PC-3 (cell line): Measurements from ENCODE around the gene TUBB1.

Experiments
- EZH2 ChIP-seq: fragments of 300-600 bp; sonication (generic); IDR thresholded peaks from one replicate; pipeline ENCODE4 v1.6.1; 2017; ENCODE audit warnings: antibody characterized with exemption, mild to moderate bottlenecking, low read length; ENCODE audit not compliant: unreplicated experiment
- EZH2phosphoT487 ChIP-seq: fragments of 300-600 bp; sonication (generic); IDR thresholded peaks from 2 replicates; pipeline ENCODE4 v1.6.1; 2018; ENCODE audit warnings: mild to moderate bottlenecking, antibody characterized with exemption, low read length, borderline replicate concordance
- TF ChIP-seq, protein P1 (sequence below): fragments of 300-600 bp; sonication (generic); conservative IDR thresholded peaks from 2 replicates; pipeline ENCODE4 v1.5.1; 2017; ENCODE audit warnings: antibody characterized with exemption, low read depth, mild to moderate bottlenecking, low read length

DNA sequence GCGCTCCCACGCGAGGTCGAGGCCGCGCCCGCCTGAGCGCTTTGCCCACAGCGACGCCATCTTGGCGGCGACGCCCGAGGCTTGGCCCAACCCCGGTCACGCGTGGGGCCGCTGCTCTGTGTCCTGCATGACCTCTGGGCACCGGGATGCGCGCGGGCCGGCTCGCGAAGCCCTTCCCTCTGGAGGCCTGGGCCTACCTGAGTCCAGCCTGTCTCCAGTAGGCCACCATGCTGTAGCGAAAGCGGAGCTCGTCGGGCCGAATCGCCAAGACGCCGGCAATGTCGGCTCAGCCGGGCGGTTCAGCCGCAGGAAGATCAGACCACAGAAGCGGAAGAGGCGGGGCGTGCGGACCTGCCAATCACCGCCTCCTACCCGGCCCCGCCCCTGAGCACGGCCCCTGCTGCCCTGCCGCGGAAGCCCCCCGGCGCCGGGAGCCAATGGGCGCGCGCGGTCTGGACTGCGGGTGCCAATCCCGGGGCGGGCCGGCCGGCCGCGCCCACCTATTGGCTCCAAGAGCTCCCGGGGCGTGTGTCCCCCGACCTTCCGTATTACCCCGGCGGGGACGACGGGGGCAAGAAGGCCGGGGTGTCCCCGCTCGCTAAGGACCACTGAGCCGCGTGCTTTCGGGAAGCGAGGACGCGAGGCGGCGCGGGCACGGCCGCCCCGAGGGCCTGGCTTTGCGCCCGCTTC is 12.9 kb downstream of the TUBB1 start, which contains the start of gene ATP5F1E:
- TF ChIP-seq, protein P1, sequence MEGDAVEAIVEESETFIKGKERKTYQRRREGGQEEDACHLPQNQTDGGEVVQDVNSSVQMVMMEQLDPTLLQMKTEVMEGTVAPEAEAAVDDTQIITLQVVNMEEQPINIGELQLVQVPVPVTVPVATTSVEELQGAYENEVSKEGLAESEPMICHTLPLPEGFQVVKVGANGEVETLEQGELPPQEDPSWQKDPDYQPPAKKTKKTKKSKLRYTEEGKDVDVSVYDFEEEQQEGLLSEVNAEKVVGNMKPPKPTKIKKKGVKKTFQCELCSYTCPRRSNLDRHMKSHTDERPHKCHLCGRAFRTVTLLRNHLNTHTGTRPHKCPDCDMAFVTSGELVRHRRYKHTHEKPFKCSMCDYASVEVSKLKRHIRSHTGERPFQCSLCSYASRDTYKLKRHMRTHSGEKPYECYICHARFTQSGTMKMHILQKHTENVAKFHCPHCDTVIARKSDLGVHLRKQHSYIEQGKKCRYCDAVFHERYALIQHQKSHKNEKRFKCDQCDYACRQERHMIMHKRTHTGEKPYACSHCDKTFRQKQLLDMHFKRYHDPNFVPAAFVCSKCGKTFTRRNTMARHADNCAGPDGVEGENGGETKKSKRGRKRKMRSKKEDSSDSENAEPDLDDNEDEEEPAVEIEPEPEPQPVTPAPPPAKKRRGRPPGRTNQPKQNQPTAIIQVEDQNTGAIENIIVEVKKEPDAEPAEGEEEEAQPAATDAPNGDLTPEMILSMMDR = no peak
- TF ChIP-seq EZH2phosphoT487 (no peak), EZH2 (no peak)
